HCT116 (cell line): Measurements from ENCODE around the gene LNP1. TPM values are rescaled to one million over a fixed set of nuclear protein-coding genes. Genes with fewer than 3 reads are reported as not detected.
"Not testable (repeated sequence)": the region's sequence is repeated elsewhere in the genome, so short reads cannot be mapped to it uniquely, and the experiment has no call there.

ENCODE experiments used
- ATAC-seq: fragments of 200-7000 bp; cut with Tn5 transposase; 2 replicates; pipeline ENCODE4 v1.9.1; 2020; ENCODE audit warnings: mild to moderate bottlenecking, moderate library complexity
- BruUV-seq: library from RNA; stranded (reverse); fragments of 400-500 nt; replicated peaks from 2 replicates; lab custom pipeline; 2021; lab: Mats Ljungman, UMichigan
- CTCF ChIA-PET: fragments of 300-600 bp; sonication (Branson Sonifier 250); formaldehyde crosslinking; loops from one replicate; lab custom pipeline; 2021; ENCODE audit warnings: antibody characterized with exemption; lab: Charles Lee
- POLR2A ChIA-PET: fragments of 300-600, 350-600 bp; sonication (Branson Sonifier 250); formaldehyde crosslinking; loops from one replicate; lab custom pipeline; 2021; ENCODE audit warnings: antibody characterized with exemption; lab: Charles Lee
- RAD21 ChIA-PET, 2 experiments: fragments of 300-600 bp; sonication (Branson Sonifier 250); formaldehyde crosslinking; loops; one replicate each; lab custom pipeline; 2023; ENCODE audit warnings: low total read pairs in 2 of 2; ENCODE audit not compliant: uncharacterized antibody in 2 of 2, unreplicated experiment in 2 of 2, low non-redundant PET in 1 of 2; lab: Charles Lee
- DNase-seq: peaks from one replicate; pipeline ENCODE4 v3.0.0-alpha.2; 2010; ENCODE audit warnings: low read depth, low spot score
- H2AFZ ChIP-seq: fragments of 200-600 bp; shearing (Covaris generic), sonication (generic); 2 replicates; pipeline ENCODE4 v1.6.1; 2017; ENCODE audit warnings: low read depth, mixed run types, mixed read lengths, antibody characterized with exemption, low read length; ENCODE audit not compliant: poor library complexity, severe bottlenecking
- H3K27ac ChIP-seq: 2 replicates; pipeline ENCODE4 v1.5.1; 2012; ENCODE audit warnings: low read depth, low read length
- H3K27me3 ChIP-seq: fragments of 200-600 bp; sonication (generic); 2 replicates; pipeline ENCODE4 v1.6.1; 2016; ENCODE audit warnings: mixed run types, low read length, mixed read lengths; ENCODE audit not compliant: insufficient read depth
- H3K36me3 ChIP-seq, 2 experiments: fragments of 200-500 bp in 1 of 2; fragments of 200-600 bp in 1 of 2; sonication (Bioruptor generic) in 1 of 2; sonication (generic) in 1 of 2; 2 replicates each; pipeline versions ENCODE4 v1.5.1 to v1.6.1; 2014 to 2016; ENCODE audit warnings: low read length in 2 of 2, inconsistent platforms in 1 of 2, mixed read lengths in 1 of 2, mixed run types in 1 of 2; ENCODE audit not compliant: insufficient read depth in 2 of 2, control insufficient read depth in 1 of 2
- H3K4me1 ChIP-seq, 2 experiments: fragments of 200-600 bp in 1 of 2; sonication (generic) in 1 of 2; 2 replicates each; pipeline versions ENCODE4 v1.5.1 to v1.6.1; 2012 to 2017; ENCODE audit warnings: low read length in 2 of 2, inconsistent platforms in 1 of 2, mild to moderate bottlenecking in 1 of 2, mixed read lengths in 1 of 2, mixed run types in 1 of 2, moderate library complexity in 1 of 2; ENCODE audit not compliant: insufficient read depth in 2 of 2, control insufficient read depth in 1 of 2
- H3K4me2 ChIP-seq: fragments of 200-600 bp; sonication (generic); 2 replicates; pipeline ENCODE4 v1.6.1; 2017; ENCODE audit warnings: mixed run types, low read length, mixed read lengths
- H3K4me3 ChIP-seq, 2 experiments: fragments of 200-600 bp in 1 of 2; sonication (generic) in 1 of 2; replicated peaks in 1 of 2; 2 replicates each; pipeline ENCODE4 v1.5.1; 2011 to 2016; ENCODE audit warnings: low read length in 2 of 2, control low read depth in 1 of 2, low read depth in 1 of 2, mild to moderate bottlenecking in 1 of 2, mixed read lengths in 1 of 2, mixed run types in 1 of 2
- H3K79me2 ChIP-seq: fragments of 200-600 bp; sonication (generic); 2 replicates; pipeline ENCODE4 v1.6.1; 2017; ENCODE audit warnings: mild to moderate bottlenecking, mixed run types, low read length, moderate library complexity, mixed read lengths; ENCODE audit not compliant: insufficient read depth
- H3K9ac ChIP-seq: fragments of 200-600 bp; sonication (generic); 2 replicates; pipeline ENCODE4 v1.6.1; 2016; ENCODE audit warnings: low read length, mixed read lengths
- H3K9me2 ChIP-seq: fragments of 200-600 bp; sonication (generic), shearing (Covaris generic); 2 replicates; pipeline ENCODE4 v1.6.1; 2017; ENCODE audit warnings: mixed run types, mild to moderate bottlenecking, moderate library complexity; ENCODE audit not compliant: insufficient read depth
- H3K9me3 ChIP-seq, 2 experiments: fragments of 200-500 bp in 1 of 2; fragments of 200-600 bp in 1 of 2; sonication (Bioruptor generic) in 1 of 2; sonication (generic) in 1 of 2; 2 replicates each; pipeline ENCODE4 v1.6.1; 2014 to 2017; ENCODE audit warnings: low read length in 2 of 2, mixed read lengths in 2 of 2, inconsistent platforms in 1 of 2, low read depth in 1 of 2, mild to moderate bottlenecking in 1 of 2, mixed run types in 1 of 2, moderate library complexity in 1 of 2; ENCODE audit not compliant: control insufficient read depth in 1 of 2, insufficient read depth in 1 of 2
- H4K20me1 ChIP-seq: fragments of 200-600 bp; sonication (generic), shearing (Covaris generic); 2 replicates; pipeline ENCODE4 v1.6.1; 2017; ENCODE audit warnings: mixed run types, mild to moderate bottlenecking, moderate library complexity; ENCODE audit not compliant: insufficient read depth
- ATF3 ChIP-seq: IDR thresholded peaks from 2 replicates; pipeline ENCODE4 v1.6.1; 2012
- CBX3 ChIP-seq: IDR thresholded peaks from 2 replicates; pipeline ENCODE4 v1.6.1; 2012; ENCODE audit warnings: low read depth
- CEBPB ChIP-seq: IDR thresholded peaks from 2 replicates; pipeline ENCODE4 v1.6.1; 2012; ENCODE audit warnings: low read depth
- CTCF ChIP-seq, 3 experiments: fragments of 200-600 bp in 1 of 3; sonication (generic) in 1 of 3; IDR thresholded peaks in 2 of 3; conservative IDR thresholded peaks in 1 of 3; 2 replicates each; pipeline ENCODE4 v1.5.1; 2012 to 2017; ENCODE audit warnings: low read depth in 2 of 3, low read length in 2 of 3, antibody characterized with exemption in 1 of 3, borderline replicate concordance in 1 of 3, control low read depth in 1 of 3, mild to moderate bottlenecking in 1 of 3, mixed read lengths in 1 of 3, mixed run types in 1 of 3, moderate library complexity in 1 of 3; ENCODE audit not compliant: insufficient read depth in 1 of 3
- EGR1 ChIP-seq: IDR thresholded peaks from 2 replicates; pipeline ENCODE4 v1.6.1; 2012; ENCODE audit warnings: low read depth
- EZH2 ChIP-seq: fragments of 200-600 bp; sonication (generic); IDR thresholded peaks from 2 replicates; pipeline ENCODE4 v1.6.1; 2017; ENCODE audit warnings: antibody characterized with exemption, mixed run types
- EZH2phosphoT487 ChIP-seq: fragments of 200-600 bp; IDR thresholded peaks from 2 replicates; pipeline ENCODE4 v1.6.1; 2018; ENCODE audit warnings: antibody characterized with exemption, borderline replicate concordance
- JUND ChIP-seq: IDR thresholded peaks from 2 replicates; pipeline ENCODE4 v1.6.1; 2012
- MAX ChIP-seq: IDR thresholded peaks from 2 replicates; pipeline ENCODE4 v1.6.1; 2012
- POLR2A ChIP-seq: IDR thresholded peaks from 2 replicates; pipeline ENCODE4 v1.7.0; 2011; ENCODE audit warnings: borderline replicate concordance; ENCODE audit not compliant: insufficient read depth, insufficient read length; ENCODE audit errors: extremely low read depth
- POLR2AphosphoS5 ChIP-seq: IDR thresholded peaks from 2 replicates; pipeline ENCODE4 v1.6.1; 2011; ENCODE audit warnings: mild to moderate bottlenecking, low read depth, low read length, moderate library complexity
- RAD21 ChIP-seq: IDR thresholded peaks from 2 replicates; pipeline ENCODE4 v1.6.1; 2012; ENCODE audit warnings: low read depth, mild to moderate bottlenecking
- SIN3A ChIP-seq: IDR thresholded peaks from 2 replicates; pipeline ENCODE4 v1.6.1; 2012; ENCODE audit warnings: low read depth
- SP1 ChIP-seq: IDR thresholded peaks from 2 replicates; pipeline ENCODE4 v1.6.1; 2012; ENCODE audit warnings: low read depth
- TCF7L2 ChIP-seq: IDR thresholded peaks from 2 replicates; pipeline ENCODE4 v1.7.0; 2011; ENCODE audit warnings: borderline replicate concordance, inconsistent platforms; ENCODE audit not compliant: insufficient read depth, insufficient read length; ENCODE audit errors: extremely low read depth
- intact Hi-C: fragments of 100-400 bp; cut with micrococcal nuclease; formaldehyde crosslinking; loops from 2 replicates; pipeline ENCODE4 v1.10.0; 2022
- total RNA-seq: library from RNA; stranded (reverse); gene quantifications from one replicate; pipeline ENCODE4 v1.2.1, GENCODE V29; 2021; ENCODE audit not compliant: unreplicated experiment

Gene LNP1
- total RNA-seq, 1 experiment from 2014 or later, result 1.6 TPM

GRCh38 chr3:100440895-100441294 is 39.6 kb downstream of the LNP1 start:
- intact Hi-C loops, result no loop called here
- H4K20me1 ChIP-seq, result no peaks in the 10 kb centered on the region
- RAD21 ChIA-PET, result no interaction called here
- H3K79me2 ChIP-seq, result no peaks in the 10 kb centered on the region
- no peaks in the 10 kb centered on the region for H3K4me1 ChIP-seq
- no peaks in the 10 kb centered on the region for H3K9me3 ChIP-seq
- TF ChIP-seq TCF7L2, result peak; percentile 38
- no peak for TF ChIP-seq RAD21
- H3K4me2 ChIP-seq, result no peak overlapping the region
- no peaks in the 10 kb centered on the region for H3K9me2 ChIP-seq
- ATAC-seq (no peak), DNase-seq (no peak)
- no peak overlapping the region for H3K9ac ChIP-seq
- no peak overlapping the region for H2AFZ ChIP-seq
- no peak overlapping the region for H3K27ac ChIP-seq
- H3K27me3 ChIP-seq, result no peaks in the 10 kb centered on the region
- POLR2A ChIA-PET, result no interaction called here
- no peaks in the 10 kb centered on the region for H3K36me3 ChIP-seq
- H3K4me3 ChIP-seq, result no peak overlapping the region
- no TSS peak for BruUV-seq
- CTCF ChIA-PET, result no interaction called here

GRCh38 chr3:100443690-100444089 is 42.4 kb downstream of the LNP1 start:
- ATAC-seq (no peak), DNase-seq (no peak)
- Histone ChIP-seq H3K9me2 (no peaks in the 10 kb centered on the region), H3K27ac (no peak overlapping the region), H3K27me3 (no peaks in the 10 kb centered on the region), H4K20me1 (no peaks in the 10 kb centered on the region), H3K9ac (no peak overlapping the region), H3K79me2 (no peaks in the 10 kb centered on the region), H3K4me3 (no peak overlapping the region), H3K9me3 (no peaks in the 10 kb centered on the region), H3K36me3 (no peaks in the 10 kb centered on the region), H3K4me1 (no peaks in the 10 kb centered on the region), H2AFZ (no peak overlapping the region), H3K4me2 (no peak overlapping the region)
- POLR2A ChIA-PET, result interaction anchor here (0.7 kb wide), 1 partner anchor 19 kb away, joined by 3 read pairs; no protein-coding TSS in a partner anchor
- CTCF ChIA-PET, result no interaction called here
- no peak for TF ChIP-seq MAX
- no peak for TF ChIP-seq TCF7L2
- TF ChIP-seq EZH2, result no peak
- TF ChIP-seq EZH2phosphoT487, result no peak
- TF ChIP-seq EGR1, result no peak
- TF ChIP-seq RAD21, result no peak
- TF ChIP-seq CBX3, result no peak
- TF ChIP-seq POLR2AphosphoS5, result no peak
- TF ChIP-seq CEBPB, result no peak
- no peak for TF ChIP-seq ATF3
- no peak for TF ChIP-seq SIN3A
- TF ChIP-seq JUND, result no peak
- no peak for TF ChIP-seq SP1
- TF ChIP-seq CTCF (IDR thresholded peaks at IDR 0.05 in 2 of 3, conservative IDR thresholded peaks at IDR 0.05 in 1 of 3; ENCODE audit: borderline replicate concordance in 1 of 3, insufficient read depth in 1 of 3, low read depth in 2 of 3, low read length in 2 of 3), result no peak
- TF ChIP-seq POLR2A, result no peak
- RAD21 ChIA-PET, result no interaction called here
- intact Hi-C loops, result no loop called here
- no TSS peak for BruUV-seq

GRCh38 chr3:100447067-100447466 is 45.7 kb downstream of the LNP1 start:
- H3K36me3 ChIP-seq, H2AFZ ChIP-seq, RAD21 ChIA-PET, ATAC-seq, H3K4me2 ChIP-seq, H4K20me1 ChIP-seq, H3K4me3 ChIP-seq, POLR2A ChIA-PET, CTCF ChIA-PET, H3K27me3 ChIP-seq, H3K9me3 ChIP-seq, H3K9me2 ChIP-seq, intact Hi-C loops, DNase-seq, H3K79me2 ChIP-seq, H3K4me1 ChIP-seq, H3K27ac ChIP-seq, BruUV-seq, H3K9ac ChIP-seq: not testable (repeated sequence)
